Measurements from ENCODE around the gene ANXA2.

The ANXA2 gene

DNA sequence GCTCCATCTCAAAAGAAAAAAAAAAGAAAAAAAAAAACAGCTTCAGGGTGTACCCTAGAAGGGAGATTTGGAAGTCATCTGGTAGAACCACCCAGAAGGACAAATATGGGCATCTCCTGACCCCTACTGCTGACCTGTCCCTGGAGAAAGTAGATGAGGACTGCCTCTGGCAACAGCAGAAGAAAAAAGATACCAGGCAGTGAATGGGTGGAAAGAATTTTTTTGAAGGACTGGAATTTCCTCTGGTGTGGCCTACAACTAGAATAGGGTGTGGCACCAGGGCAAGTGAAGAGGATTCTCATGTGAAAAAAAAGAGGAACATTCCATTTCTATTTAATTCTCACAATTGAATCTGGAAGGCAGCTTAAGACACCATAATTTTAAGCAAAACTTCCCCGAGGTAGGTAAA lies 3.1 kb downstream of the ANXA2 start:
- H3K4me3 ChIP-seq (ENCODE audit: low read depth, low read length): no peak overlapping the region
- TF ChIP-seq, protein P1, sequence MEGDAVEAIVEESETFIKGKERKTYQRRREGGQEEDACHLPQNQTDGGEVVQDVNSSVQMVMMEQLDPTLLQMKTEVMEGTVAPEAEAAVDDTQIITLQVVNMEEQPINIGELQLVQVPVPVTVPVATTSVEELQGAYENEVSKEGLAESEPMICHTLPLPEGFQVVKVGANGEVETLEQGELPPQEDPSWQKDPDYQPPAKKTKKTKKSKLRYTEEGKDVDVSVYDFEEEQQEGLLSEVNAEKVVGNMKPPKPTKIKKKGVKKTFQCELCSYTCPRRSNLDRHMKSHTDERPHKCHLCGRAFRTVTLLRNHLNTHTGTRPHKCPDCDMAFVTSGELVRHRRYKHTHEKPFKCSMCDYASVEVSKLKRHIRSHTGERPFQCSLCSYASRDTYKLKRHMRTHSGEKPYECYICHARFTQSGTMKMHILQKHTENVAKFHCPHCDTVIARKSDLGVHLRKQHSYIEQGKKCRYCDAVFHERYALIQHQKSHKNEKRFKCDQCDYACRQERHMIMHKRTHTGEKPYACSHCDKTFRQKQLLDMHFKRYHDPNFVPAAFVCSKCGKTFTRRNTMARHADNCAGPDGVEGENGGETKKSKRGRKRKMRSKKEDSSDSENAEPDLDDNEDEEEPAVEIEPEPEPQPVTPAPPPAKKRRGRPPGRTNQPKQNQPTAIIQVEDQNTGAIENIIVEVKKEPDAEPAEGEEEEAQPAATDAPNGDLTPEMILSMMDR (IDR thresholded peaks at IDR 0.05; ENCODE audit: low read depth, low read length, missing control alignments): no peak
- DNase-seq (ENCODE audit: low read depth): no peak

DNA sequence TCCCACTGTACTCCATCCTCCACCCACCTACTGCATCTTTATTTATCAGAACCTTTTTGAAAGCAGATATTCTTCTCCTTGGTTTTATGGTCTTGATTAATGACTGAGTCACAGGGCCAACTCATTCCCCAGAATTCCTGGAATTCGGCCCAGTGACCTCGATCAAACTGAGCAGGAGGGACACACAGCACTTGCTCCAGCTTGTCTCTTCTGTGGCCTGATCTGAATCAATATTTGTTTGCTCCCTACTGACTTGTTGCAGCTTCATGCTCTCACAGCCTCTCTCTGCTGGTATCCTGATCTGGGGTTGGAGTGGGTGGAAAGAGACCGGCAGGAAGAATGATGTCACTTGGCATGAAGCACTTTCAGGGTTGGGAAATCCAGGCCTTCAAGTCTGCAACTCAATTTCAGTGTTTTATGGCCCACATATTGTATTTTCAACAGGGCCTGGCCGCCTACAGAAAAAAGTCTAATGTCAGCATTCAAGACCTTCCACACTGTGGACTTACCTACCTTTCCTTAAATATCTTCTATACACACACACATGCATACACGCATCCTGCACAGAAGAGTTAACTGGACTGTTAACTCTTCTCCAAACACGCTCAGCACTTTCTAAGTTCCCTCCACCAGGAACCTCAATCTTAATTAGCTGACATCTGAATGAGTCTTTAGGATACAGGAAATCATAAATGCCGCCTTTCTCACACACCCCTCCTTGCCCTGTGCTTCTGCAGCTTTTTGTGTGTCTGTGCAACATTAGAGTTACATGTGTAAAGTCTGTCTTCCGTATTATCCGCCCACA lies 4.6 kb downstream of the ANXA2 start:
- DNase-seq (ENCODE audit: low read depth): no peak
- no peak overlapping the region for H3K4me3 ChIP-seq (ENCODE audit: low read depth, low read length)

DNA sequence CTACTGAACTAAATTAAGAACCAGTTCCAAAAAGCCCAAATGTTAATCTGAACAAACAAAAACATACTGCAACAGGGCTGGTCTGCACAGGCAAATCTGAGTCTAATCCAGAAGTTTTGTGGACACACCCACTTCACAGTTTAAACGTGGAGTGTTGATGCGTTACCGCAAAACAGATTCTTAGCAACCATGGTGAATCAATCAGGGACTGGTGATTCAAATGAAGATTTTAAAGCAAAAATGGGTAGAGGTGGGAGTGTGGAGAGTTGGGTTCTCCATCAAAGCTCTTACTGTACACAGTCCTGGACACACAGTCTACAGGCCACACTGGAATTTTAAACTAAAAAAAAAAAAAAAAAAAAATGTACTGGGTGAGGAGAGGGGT lies 5.2 kb downstream of the ANXA2 start:
- TF ChIP-seq, protein P1 (IDR thresholded peaks at IDR 0.05; ENCODE audit: low read depth, low read length, missing control alignments): no peak
- H3K4me3 ChIP-seq (ENCODE audit: low read depth, low read length): no peak overlapping the region
- no peak for DNase-seq (ENCODE audit: low read depth)

More for the DNA sequence above, 4.6 kb downstream of the ANXA2 start:
- TF ChIP-seq, protein P1 (IDR thresholded peaks at IDR 0.05; ENCODE audit: low read depth, low read length, missing control alignments): no peak

DNA sequence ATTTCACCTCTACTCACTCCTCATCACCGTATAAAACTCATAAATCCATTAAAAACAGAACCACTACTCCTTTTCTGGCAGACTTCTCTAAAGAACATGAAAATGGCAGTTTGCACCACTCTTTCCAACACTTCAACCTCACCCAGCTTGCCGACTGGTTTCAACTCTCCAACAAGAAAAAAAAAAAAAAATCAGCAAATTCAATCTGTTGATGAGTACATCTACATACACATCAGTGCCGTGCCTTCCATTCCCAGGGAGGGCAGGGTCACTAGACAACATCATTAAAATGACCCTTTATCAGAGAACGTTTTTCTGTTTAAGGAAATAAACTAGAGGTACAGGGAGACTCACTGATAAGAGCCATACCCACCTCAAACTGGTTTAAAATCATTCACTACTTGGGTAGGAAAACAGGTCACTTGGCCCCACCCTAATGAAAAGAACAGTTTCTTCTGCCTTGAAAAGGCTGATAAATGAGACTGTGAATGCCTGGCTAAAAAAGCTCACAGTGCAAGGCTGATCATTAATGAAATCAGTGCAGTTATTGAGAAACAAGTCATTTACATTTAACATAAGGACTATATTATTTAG lies 6.0 kb downstream of the ANXA2 start:
- DNase-seq (ENCODE audit: low read depth): no peak
- TF ChIP-seq, protein P1 (IDR thresholded peaks at IDR 0.05; ENCODE audit: low read depth, low read length, missing control alignments): no peak
- H3K4me3 ChIP-seq (ENCODE audit: low read depth, low read length): no peak overlapping the region

DNA sequence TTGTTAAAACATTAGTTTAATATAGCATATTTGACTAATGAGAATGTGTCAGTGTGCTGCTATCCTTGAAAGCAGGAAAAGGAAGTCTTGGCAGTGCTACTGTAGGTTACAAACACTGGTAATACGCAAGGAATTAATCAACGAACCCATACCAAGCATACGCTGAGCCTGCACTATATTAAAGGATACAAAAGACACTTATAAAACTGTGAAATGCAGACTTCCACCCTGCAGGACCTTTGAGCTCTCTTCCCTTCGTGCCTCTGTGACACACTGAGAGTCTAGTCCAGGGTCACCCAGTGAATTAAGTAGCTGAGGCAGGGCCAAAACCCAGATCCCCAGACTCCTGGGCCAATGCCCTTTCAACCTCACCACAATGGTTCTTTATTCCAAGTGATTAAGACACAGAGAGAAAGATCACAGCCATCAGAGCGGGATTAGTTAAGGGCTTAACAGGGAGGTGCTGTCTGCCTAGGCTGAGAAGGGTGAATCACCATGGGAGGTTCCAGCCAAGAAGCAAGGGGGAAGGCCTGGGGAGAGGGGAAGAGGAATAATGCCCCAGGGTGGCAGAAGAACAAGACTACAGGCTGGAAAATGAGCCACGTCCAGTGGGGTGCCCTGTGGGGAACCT lies 6.8 kb downstream of the ANXA2 start:
- TF ChIP-seq, protein P1 (IDR thresholded peaks at IDR 0.05; ENCODE audit: low read depth, low read length, missing control alignments): no peak
- DNase-seq (ENCODE audit: low read depth): no peak
- no peak overlapping the region for H3K4me3 ChIP-seq (ENCODE audit: low read depth, low read length)

DNA sequence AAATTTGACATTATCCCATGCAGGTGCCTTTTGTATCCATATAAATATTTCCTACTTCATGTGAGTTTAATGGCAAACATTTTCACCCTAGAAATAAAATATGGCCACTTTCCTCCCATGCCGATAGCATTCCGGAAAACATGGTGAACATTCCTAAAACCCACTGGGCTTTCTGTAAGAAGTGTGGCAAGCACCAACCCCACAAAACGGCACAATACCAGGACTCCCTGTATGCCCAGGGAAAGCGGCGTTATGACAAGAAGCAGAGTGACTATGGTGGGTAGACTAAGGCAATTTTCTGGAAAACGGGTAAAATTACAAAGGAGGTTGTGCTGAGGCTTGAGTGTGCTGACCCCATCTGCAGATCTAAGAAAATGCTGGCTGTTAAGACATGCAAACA lies 7.6 kb downstream of the ANXA2 start:
- no peak for DNase-seq (ENCODE audit: low read depth)
- H3K4me3 ChIP-seq (ENCODE audit: low read depth, low read length): no peak overlapping the region
- TF ChIP-seq, protein P1 (IDR thresholded peaks at IDR 0.05; ENCODE audit: low read depth, low read length, missing control alignments): no peak
